Cardiac muscle cell (in vitro differentiated cells and primary cell): ENCODE measurements around the gene SP8. TPM values are rescaled to one million over a fixed set of nuclear protein-coding genes. Genes with fewer than 3 reads are reported as not detected.

Experiments used
- DNase-seq, 2 donors: peaks; one replicate each; pipeline versions ENCODE4 v3.0.0 to v3.0.0-alpha.2; 2010 to 2017; ENCODE audit warnings: low read depth in 1 of 2, low spot score in 1 of 2
- H3K27ac ChIP-seq: fragments of 200-600 bp; sonication (generic); 2 replicates; pipeline ENCODE4 v1.5.1; 2016
- H3K27me3 ChIP-seq: fragments of 200-600 bp; sonication (generic); 2 replicates; pipeline ENCODE4 v1.6.0; 2016; ENCODE audit warnings: control low read depth
- H3K36me3 ChIP-seq: fragments of 200-600 bp; sonication (generic); 2 replicates; pipeline ENCODE4 v1.5.1; 2016; ENCODE audit warnings: control low read depth
- H3K4me1 ChIP-seq: fragments of 200-600 bp; sonication (generic); 2 replicates; pipeline ENCODE4 v1.8.1; 2017; ENCODE audit warnings: low read depth, mild to moderate bottlenecking, mixed run types
- H3K4me3 ChIP-seq: fragments of 200-600 bp; sonication (generic); 2 replicates; pipeline ENCODE4 v1.5.1; 2016; ENCODE audit warnings: mild to moderate bottlenecking
- H3K9me3 ChIP-seq: fragments of 200-600 bp; sonication (generic); 2 replicates; pipeline ENCODE4 v1.5.1; 2017; ENCODE audit warnings: low read depth, mild to moderate bottlenecking, control low read depth
- CTCF ChIP-seq: IDR thresholded peaks from 2 replicates; pipeline ENCODE4 v1.5.1; 2012; ENCODE audit warnings: low read depth, mild to moderate bottlenecking, low read length
- polyA plus RNA-seq: library from polyadenylated mRNA; unstranded; fragments of >200 nt; fragmentation: Nextera tagmentation; extraction: Ambion mirVana; gene quantifications from 2 replicates; pipeline ENCODE4 v1.2.1, GENCODE V29; 2016
- total RNA-seq: library from RNA; depleted of rRNA; stranded (reverse); fragments of >200 nt; gene quantifications from 2 replicates; pipeline ENCODE4 v1.2.3, GENCODE V29; 2016

The SP8 gene
- total and polyA plus RNA-seq, 2 experiments from 2014 or later = 0.42 TPM; not detected in 1

GRCh38 chr7:20747001-20747400 is 39.7 kb downstream of the SP8 start:
- Histone ChIP-seq H3K27me3 (no peaks in the 10 kb centered on the region), H3K4me1 (no peaks in the 10 kb centered on the region), H3K4me3 (no peak overlapping the region)

GRCh38 chr7:20745702-20746101 is 41.0 kb downstream of the SP8 start:
- TF ChIP-seq CTCF = no peak
- Histone ChIP-seq H3K4me3 (no peak overlapping the region), H3K27ac (no peak overlapping the region), H3K9me3 (no peaks in the 10 kb centered on the region), H3K27me3 (no peaks in the 10 kb centered on the region), H3K4me1 (no peaks in the 10 kb centered on the region), H3K36me3 (no peaks in the 10 kb centered on the region)
- no peak for DNase-seq

More at GRCh38 chr7:20747001-20747400, 39.7 kb downstream of the SP8 start:
- H3K27ac ChIP-seq = no peak overlapping the region
- no peak for DNase-seq
- no peaks in the 10 kb centered on the region for H3K9me3 ChIP-seq
- no peak for TF ChIP-seq CTCF
- no peaks in the 10 kb centered on the region for H3K36me3 ChIP-seq

GRCh38 chr7:20744954-20745446 is 41.7 kb downstream of the SP8 start:
- Histone ChIP-seq H3K27ac (no peak overlapping the region), H3K27me3 (no peaks in the 10 kb centered on the region), H3K9me3 (no peaks in the 10 kb centered on the region), H3K36me3 (no peaks in the 10 kb centered on the region), H3K4me3 (no peak overlapping the region), H3K4me1 (no peaks in the 10 kb centered on the region)
- TF ChIP-seq CTCF = no peak
- DNase-seq = peak in 1 of 2 donors; percentile 2

- no peak for DNase-seq
- Histone ChIP-seq H3K4me1 (no peaks in the 10 kb centered on the region), H3K27me3 (no peaks in the 10 kb centered on the region), H3K36me3 (no peaks in the 10 kb centered on the region), H3K9me3 (no peaks in the 10 kb centered on the region), H3K4me3 (no peak overlapping the region), H3K27ac (no peak overlapping the region)
- TF ChIP-seq CTCF = no peak
Observed at GRCh38 chr7:20742913-20743312, 43.8 kb downstream of the SP8 start.

GRCh38 chr7:20741801-20742200 is 44.9 kb downstream of the SP8 start:
- H3K36me3 ChIP-seq = no peaks in the 10 kb centered on the region
- no peaks in the 10 kb centered on the region for H3K27me3 ChIP-seq
- no peak overlapping the region for H3K27ac ChIP-seq
- no peaks in the 10 kb centered on the region for H3K9me3 ChIP-seq
- no peak for DNase-seq
- TF ChIP-seq CTCF = no peak
- no peaks in the 10 kb centered on the region for H3K4me1 ChIP-seq
- H3K4me3 ChIP-seq = no peak overlapping the region
